H1 (cell line): ENCODE measurements around the gene FUT4.

Experiments used
- BRCA1 ChIP-seq: IDR thresholded peaks from 2 replicates; pipeline ENCODE4 v1.6.1; 2012; ENCODE audit warnings: low read depth, low read length, improper control_type of control experiment
- CTCF ChIP-seq, 3 experiments: IDR thresholded peaks; 1 replicate in 2 of 3; 2 replicates in 1 of 3; pipeline versions ENCODE4 v1.5.1 to v1.6.1; 2011; ENCODE audit warnings: low read length in 3 of 3, mild to moderate bottlenecking in 3 of 3, inconsistent platforms in 2 of 3, low read depth in 1 of 3, moderate library complexity in 1 of 3; ENCODE audit not compliant: insufficient read depth in 1 of 3; ENCODE audit errors: control extremely low read depth in 1 of 3
- GABPA ChIP-seq: IDR thresholded peaks from 2 replicates; pipeline ENCODE4 v1.6.1; 2011; ENCODE audit warnings: mild to moderate bottlenecking, low read length, moderate library complexity, borderline replicate concordance; ENCODE audit not compliant: insufficient read depth
- GTF2F1 ChIP-seq: IDR thresholded peaks from 2 replicates; pipeline ENCODE4 v1.6.1; 2012; ENCODE audit warnings: low read depth, low read length, improper control_type of control experiment, borderline replicate concordance
- POLR2A ChIP-seq, 2 experiments: IDR thresholded peaks; 1 replicate in 1 of 2; 2 replicates in 1 of 2; pipeline ENCODE4 v1.6.1; 2011; ENCODE audit warnings: low read depth in 2 of 2, low read length in 2 of 2, mild to moderate bottlenecking in 2 of 2; ENCODE audit errors: control extremely low read depth in 1 of 2
- TF ChIP-seq, protein P1 (sequence below): IDR thresholded peaks from 2 replicates; pipeline ENCODE4 v1.6.1; 2012; ENCODE audit warnings: inconsistent platforms
- TF ChIP-seq, protein P2 (sequence below): IDR thresholded peaks from 2 replicates; pipeline ENCODE4 v1.6.1; 2011; ENCODE audit warnings: low read depth, mild to moderate bottlenecking, low read length; ENCODE audit not compliant: insufficient read depth

- TF ChIP-seq POLR2A (IDR thresholded peaks at IDR 0.05; ENCODE audit: control extremely low read depth in 1 of 2, low read depth in 2 of 2, low read length in 2 of 2) (no peak), GTF2F1 (no peak), BRCA1 (no peak), CTCF (IDR thresholded peaks at IDR 0.05; ENCODE audit: control extremely low read depth in 1 of 3, insufficient read depth in 1 of 3, low read depth in 1 of 3, low read length in 3 of 3) (no peak), GABPA (no peak)
- TF ChIP-seq, protein P1, sequence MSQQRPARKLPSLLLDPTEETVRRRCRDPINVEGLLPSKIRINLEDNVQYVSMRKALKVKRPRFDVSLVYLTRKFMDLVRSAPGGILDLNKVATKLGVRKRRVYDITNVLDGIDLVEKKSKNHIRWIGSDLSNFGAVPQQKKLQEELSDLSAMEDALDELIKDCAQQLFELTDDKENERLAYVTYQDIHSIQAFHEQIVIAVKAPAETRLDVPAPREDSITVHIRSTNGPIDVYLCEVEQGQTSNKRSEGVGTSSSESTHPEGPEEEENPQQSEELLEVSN, result no peak
- TF ChIP-seq, protein P2, sequence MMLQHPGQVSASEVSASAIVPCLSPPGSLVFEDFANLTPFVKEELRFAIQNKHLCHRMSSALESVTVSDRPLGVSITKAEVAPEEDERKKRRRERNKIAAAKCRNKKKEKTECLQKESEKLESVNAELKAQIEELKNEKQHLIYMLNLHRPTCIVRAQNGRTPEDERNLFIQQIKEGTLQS, result no peak
Measured at GRCh38 chr11:94576306-94576705, 32.6 kb downstream of the FUT4 start.
